IPS-20b (cell line): ENCODE data around the gene GLIS1.

Experiments
- H3K27ac ChIP-seq: one replicate; pipeline ENCODE4 v1.5.1; 2013; ENCODE audit warnings: low read length
- H3K27me3 ChIP-seq: 2 replicates; pipeline ENCODE4 v1.6.1; 2013; ENCODE audit warnings: mild to moderate bottlenecking, low read length, inconsistent platforms; ENCODE audit not compliant: insufficient read depth
- H3K36me3 ChIP-seq: 2 replicates; pipeline ENCODE4 v1.6.1; 2013; ENCODE audit warnings: low read depth, mild to moderate bottlenecking, inconsistent platforms, low read length, moderate library complexity; ENCODE audit not compliant: insufficient read depth
- H3K4me1 ChIP-seq: 2 replicates; pipeline ENCODE4 v1.6.1; 2013; ENCODE audit warnings: mild to moderate bottlenecking, control low read depth, inconsistent platforms, low read length, moderate library complexity; ENCODE audit not compliant: insufficient read depth
- H3K4me3 ChIP-seq: 2 replicates; pipeline ENCODE4 v1.5.1; 2013; ENCODE audit warnings: mild to moderate bottlenecking, low read length, inconsistent platforms
- H3K9ac ChIP-seq: 2 replicates; pipeline ENCODE4 v1.6.1; 2013; ENCODE audit warnings: low read depth, mild to moderate bottlenecking, inconsistent platforms, low read length, moderate library complexity
- H3K9me3 ChIP-seq: 2 replicates; pipeline ENCODE4 v1.6.1; 2013; ENCODE audit warnings: mild to moderate bottlenecking, low read depth, low read length, inconsistent platforms; ENCODE audit not compliant: insufficient read depth

Gene GLIS1

DNA sequence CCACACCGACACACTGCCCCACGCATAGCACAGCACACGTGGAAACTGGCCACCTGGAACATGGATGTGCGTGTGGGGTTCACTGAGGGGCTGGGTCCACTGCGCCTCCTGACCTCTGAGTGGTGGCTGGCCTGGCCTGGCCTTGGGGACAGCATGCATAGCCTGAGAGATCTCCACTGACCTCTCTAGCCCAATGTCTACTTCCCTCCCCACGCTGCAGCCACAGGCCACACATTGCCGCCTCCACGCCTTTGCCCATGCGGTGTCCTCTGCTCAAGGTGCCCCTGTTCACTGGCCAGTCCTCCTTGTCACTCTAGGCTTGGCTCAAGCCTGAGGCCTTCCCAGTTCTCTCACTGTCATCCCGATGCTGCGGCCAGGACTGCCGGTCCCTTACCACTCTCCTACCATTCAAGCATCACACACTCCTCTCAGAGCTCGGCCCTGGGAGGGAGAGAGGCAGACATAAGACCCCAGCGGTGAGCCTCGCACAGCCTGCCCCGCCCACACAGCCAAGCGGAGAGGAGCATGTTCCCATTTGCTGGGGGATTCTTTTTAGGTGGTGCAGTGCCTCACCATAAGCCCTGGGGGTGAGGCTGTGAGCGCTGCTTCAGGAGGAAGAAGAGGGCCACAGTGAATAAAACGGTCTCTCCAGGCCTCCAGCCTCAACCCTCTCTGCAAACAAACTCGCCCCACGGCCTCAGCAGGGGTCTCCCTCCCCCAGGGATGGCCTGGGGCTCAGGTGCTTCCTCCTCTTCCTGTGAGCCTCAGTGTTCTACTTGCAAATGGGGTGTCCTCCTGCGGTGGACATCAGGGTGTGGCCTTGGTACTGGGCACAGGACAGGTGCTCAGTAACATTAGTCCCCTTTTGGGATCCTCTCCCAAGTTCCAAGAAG is 199.0 kb downstream of the GLIS1 start:
- H3K9me3 ChIP-seq = no peaks in the 10 kb centered on the region
- H3K4me1 ChIP-seq = no peaks in the 10 kb centered on the region
- no peaks in the 10 kb centered on the region for H3K27me3 ChIP-seq
- H3K9ac ChIP-seq = no peak overlapping the region
- H3K4me3 ChIP-seq = no peak overlapping the region
- no peak overlapping the region for H3K27ac ChIP-seq
- no peaks in the 10 kb centered on the region for H3K36me3 ChIP-seq

DNA sequence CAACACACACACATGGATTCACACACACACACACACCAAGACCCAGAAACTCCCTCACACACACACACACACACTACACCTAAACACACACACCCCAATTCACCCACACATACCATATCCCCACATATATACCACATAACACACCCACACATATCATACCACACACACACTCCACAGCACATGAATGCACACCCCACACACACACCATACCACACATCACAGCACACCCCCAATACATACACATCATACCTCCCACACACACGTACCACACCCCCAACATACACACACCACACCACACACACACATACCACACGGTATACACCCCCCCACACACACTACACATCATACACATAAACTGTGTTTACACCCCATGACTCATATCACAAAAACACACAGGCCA is 199.7 kb downstream of the GLIS1 start:
- Histone ChIP-seq H3K4me3 (no peak overlapping the region), H3K4me1 (no peaks in the 10 kb centered on the region)

DNA sequence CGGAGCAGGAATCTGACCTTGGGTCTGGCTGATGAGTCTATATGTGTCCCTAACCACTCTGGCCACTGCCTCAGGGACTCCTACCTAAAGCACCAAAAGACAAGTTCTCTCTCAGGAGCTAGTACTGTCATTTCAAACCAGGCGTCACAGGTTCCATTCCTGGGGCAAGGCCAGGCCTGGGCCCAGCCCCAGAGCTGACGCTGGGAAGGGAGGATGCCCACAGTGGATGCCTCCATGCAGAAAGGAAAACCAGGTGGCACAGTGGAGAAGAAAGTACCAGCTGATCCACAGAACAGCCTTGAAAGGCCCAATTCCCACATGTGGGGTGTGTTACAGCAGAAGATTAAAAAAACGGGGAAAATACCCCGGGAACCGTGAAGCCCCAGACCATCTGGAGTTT is 202.4 kb downstream of the GLIS1 start:
- H3K27ac ChIP-seq = no peak overlapping the region
- H3K36me3 ChIP-seq = no peaks in the 10 kb centered on the region
- H3K9ac ChIP-seq = no peak overlapping the region
- no peaks in the 10 kb centered on the region for H3K4me1 ChIP-seq
- no peak overlapping the region for H3K4me3 ChIP-seq
- H3K27me3 ChIP-seq = no peaks in the 10 kb centered on the region
- H3K9me3 ChIP-seq = no peaks in the 10 kb centered on the region

More for the DNA sequence above, 199.7 kb downstream of the GLIS1 start:
- no peaks in the 10 kb centered on the region for H3K27me3 ChIP-seq
- no peak overlapping the region for H3K9ac ChIP-seq
- H3K27ac ChIP-seq = no peak overlapping the region
- H3K36me3 ChIP-seq = no peaks in the 10 kb centered on the region
- no peaks in the 10 kb centered on the region for H3K9me3 ChIP-seq

DNA sequence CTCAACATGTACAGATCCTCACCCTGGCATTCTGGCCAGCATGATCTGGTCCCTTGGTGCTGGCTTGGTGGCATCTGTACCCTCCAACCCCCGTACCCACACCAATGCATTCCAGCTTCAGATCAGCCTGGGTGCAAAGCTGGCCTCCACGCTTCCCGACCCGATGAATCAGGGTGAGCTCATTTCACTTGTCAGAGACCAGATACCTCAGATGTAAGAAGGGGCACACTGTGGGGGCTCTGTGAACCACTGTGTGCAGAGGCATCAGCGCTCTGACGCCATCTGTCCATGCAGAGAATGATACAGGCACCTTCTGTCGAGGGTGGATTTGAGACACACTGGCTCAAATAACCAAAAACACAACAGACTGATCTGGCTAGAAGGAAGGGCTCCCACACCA is 203.1 kb downstream of the GLIS1 start:
- Histone ChIP-seq H3K4me1 (no peaks in the 10 kb centered on the region), H3K4me3 (no peak overlapping the region), H3K27ac (no peak overlapping the region), H3K9ac (no peak overlapping the region), H3K27me3 (no peaks in the 10 kb centered on the region), H3K36me3 (no peaks in the 10 kb centered on the region), H3K9me3 (no peaks in the 10 kb centered on the region)

DNA sequence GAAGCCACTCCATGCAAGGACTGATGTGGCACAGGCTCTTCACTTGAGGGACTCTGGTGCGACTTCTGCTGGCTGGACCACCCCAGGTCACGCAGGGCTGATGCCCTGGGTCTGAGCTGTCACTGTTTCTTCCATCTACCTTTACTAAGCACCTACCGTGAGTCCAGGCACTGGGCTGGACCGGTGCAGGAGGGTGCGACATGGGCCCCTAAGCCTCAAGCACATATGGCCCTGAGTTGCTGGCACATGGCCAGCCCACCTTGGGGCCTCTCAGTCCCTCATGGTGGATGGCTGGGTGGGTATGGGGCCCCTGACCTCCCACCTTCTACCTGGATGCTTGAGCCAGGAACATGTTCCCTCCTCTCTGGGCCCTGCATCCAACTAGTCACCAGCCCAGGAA is 203.7 kb downstream of the GLIS1 start:
- Histone ChIP-seq H3K4me1 (no peaks in the 10 kb centered on the region), H3K27ac (no peak overlapping the region), H3K27me3 (no peaks in the 10 kb centered on the region), H3K9ac (no peak overlapping the region), H3K36me3 (no peaks in the 10 kb centered on the region), H3K4me3 (no peak overlapping the region), H3K9me3 (no peaks in the 10 kb centered on the region)

DNA sequence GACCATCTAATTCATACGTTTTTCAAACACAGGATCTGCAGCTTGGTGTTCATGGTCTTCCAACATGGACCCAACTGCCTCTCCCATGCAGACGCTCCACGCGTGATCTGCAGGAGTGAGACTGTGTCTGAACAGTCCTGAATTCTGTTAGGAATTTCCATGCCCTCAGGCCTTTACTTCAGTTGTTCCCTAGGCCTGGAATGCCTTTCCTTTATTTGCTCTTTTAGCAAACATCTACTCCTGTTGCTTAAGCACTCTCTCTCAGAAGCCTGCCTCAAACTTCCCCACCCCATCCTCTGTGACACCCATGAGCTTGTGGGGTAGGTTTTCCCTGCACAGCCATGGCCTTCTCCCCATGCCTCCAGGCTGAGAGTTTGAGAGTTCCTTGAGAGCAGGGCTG is 206.1 kb downstream of the GLIS1 start:
- Histone ChIP-seq H3K36me3 (no peaks in the 10 kb centered on the region), H3K4me3 (no peak overlapping the region), H3K4me1 (no peaks in the 10 kb centered on the region), H3K9ac (no peak overlapping the region), H3K9me3 (no peaks in the 10 kb centered on the region), H3K27ac (no peak overlapping the region), H3K27me3 (no peaks in the 10 kb centered on the region)

DNA sequence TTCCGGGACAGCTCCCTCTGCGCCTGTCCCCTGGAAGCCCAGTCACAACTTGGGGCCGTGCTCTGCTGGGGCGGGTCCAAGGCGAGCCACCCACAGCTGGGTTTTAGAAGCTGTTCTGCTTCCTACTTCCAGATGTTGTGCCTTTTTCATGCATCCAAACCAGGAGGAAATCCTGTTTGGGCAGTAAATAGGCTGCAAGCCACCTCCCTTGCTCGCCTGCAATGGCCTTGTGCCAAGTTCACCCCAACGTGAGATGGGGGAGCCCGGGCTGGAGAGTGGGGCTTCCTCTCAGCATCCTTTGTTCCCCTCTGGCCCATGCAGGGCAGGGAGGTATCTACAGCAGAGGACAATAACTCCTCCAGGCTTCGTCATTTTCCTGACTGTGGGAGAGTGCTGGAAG is 206.6 kb downstream of the GLIS1 start:
- no peaks in the 10 kb centered on the region for H3K36me3 ChIP-seq
- no peaks in the 10 kb centered on the region for H3K9me3 ChIP-seq
- no peak overlapping the region for H3K9ac ChIP-seq
- H3K27me3 ChIP-seq = no peaks in the 10 kb centered on the region
- H3K4me1 ChIP-seq = no peaks in the 10 kb centered on the region
- no peak overlapping the region for H3K27ac ChIP-seq
- H3K4me3 ChIP-seq = no peak overlapping the region

DNA sequence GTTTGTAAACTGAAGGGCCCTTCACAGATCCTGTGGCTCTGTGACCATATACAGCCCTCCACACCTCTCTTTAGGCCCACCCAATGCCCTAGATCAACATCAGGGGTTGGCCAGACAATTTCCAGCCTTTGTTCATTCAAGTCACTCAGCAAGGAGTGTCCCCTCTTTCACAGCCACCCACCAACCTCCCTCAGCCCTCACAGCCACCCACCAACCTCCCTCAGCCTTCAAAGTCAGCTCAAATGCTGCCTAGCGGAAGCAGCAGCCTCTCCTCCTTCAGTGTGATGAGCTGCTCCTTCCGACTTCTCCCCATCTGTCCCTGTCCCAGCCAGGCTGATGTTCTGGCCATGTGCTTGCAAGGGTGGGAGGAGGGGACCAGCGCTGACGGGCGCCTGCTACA is 208.4 kb downstream of the GLIS1 start:
- H3K36me3 ChIP-seq = no peaks in the 10 kb centered on the region
- no peak overlapping the region for H3K27ac ChIP-seq
- H3K27me3 ChIP-seq = peaks cover 4% of the 10 kb centered on the region; the same call in 1 of the 2 replicates
- no peaks in the 10 kb centered on the region for H3K9me3 ChIP-seq
- no peak overlapping the region for H3K4me3 ChIP-seq
- H3K9ac ChIP-seq = no peak overlapping the region
- H3K4me1 ChIP-seq = no peaks in the 10 kb centered on the region

DNA sequence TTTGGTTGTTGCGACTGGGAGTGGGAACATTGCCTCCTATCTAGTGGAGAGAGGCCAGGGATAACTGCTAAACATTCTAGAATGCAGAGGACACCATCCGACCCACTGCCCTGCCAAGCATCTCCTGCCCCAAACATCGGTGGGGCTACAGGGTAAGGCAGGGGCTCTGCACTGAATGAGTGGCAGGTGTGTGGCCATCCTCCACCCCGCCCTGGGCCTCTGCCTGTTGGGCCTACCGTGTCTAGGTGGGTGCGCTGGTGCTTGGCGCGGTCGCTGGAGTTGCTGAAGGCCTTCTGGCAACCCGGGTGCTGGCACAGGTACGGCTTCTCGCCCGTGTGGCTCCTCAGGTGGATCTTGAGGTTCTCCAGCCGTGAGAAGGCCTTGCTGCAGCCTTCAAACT is 209.4 kb downstream of the GLIS1 start:
- H3K9ac ChIP-seq = no peak overlapping the region
- H3K9me3 ChIP-seq = no peaks in the 10 kb centered on the region
- H3K27me3 ChIP-seq = peaks cover 4% of the 10 kb centered on the region; the same call in 1 of the 2 replicates
- no peak overlapping the region for H3K27ac ChIP-seq
- no peaks in the 10 kb centered on the region for H3K4me1 ChIP-seq
- H3K36me3 ChIP-seq = no peaks in the 10 kb centered on the region
- H3K4me3 ChIP-seq = no peak overlapping the region

DNA sequence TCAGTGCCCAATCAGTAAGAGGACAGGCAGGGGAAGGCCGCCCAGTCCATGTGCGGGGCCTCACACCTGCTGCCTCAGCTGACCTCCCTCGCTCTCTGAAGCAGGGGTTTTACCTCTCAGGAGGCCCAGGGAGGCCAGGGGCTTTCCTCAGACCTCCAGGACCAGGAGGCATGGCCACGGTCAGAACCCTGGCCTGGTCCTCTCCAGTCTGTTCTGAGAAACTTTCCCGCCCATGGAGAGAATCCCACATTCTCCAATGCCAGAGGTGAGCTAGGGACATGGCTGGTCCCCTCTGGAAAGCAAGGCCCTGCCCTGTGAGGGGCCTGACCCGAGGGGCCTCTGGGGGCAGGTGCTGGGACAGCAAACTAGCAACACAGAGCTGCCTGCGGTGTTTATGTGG is 211.6 kb downstream of the GLIS1 start:
- H3K27me3 ChIP-seq = peaks cover 4% of the 10 kb centered on the region; the same call in 1 of the 2 replicates
- no peak overlapping the region for H3K9ac ChIP-seq
- H3K27ac ChIP-seq = no peak overlapping the region
- H3K4me1 ChIP-seq = no peaks in the 10 kb centered on the region
- H3K36me3 ChIP-seq = no peaks in the 10 kb centered on the region
- no peaks in the 10 kb centered on the region for H3K9me3 ChIP-seq
- H3K4me3 ChIP-seq = no peak overlapping the region

DNA sequence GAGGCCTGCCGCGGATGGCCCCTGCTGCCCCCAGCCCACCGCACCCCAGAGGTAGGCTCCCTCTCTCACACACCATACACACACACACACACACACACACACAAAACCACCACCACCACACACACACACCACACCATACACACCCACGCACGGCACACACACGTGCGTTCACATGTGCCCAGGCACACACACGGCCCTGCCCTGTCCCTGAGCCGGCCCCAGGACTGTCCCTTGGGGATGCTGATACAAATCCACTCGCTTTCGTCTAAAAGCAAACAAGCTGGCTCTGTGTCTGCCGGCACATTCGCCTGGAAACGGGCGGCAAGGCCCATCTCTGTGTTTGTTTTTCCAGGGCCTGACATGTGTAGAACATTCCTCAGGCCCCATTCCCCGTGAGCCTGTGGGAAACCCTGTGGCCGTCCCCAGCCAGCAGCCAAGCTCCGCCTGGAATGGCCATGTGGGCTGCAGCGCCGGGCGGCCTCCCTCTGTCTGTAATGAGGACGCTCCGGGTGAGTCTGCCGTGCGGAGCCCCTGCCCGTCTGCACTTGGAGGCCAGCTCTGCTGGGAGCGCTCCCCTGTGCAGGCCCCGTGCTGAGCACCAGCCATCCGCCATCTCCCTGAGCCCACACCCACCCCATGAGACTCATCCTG is 212.4 kb downstream of the GLIS1 start:
- H3K4me3 ChIP-seq = no peak overlapping the region

DNA sequence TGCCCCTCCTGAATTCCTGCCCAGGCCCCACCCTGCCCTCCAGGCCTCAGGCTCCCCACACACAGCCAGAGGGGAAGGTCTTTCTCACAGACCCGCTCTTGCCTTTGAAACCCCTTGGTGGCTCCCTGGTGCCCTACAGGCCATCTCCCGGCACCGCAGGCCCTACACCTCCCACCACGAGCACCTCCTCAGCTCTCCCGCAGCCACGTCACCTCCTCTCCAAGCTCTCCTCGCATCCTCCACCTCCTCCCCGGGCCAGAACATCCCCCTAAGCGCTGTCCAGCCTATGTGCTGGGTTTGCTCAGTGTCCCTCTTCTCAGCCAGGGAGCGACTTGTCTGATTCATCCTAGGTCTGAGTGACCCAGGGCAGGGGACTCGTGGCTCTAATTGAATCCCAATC is 213.4 kb downstream of the GLIS1 start:
- Histone ChIP-seq H3K4me1 (no peaks in the 10 kb centered on the region), H3K36me3 (no peaks in the 10 kb centered on the region), H3K27me3 (peaks cover 4% of the 10 kb centered on the region; the same call in 1 of the 2 replicates), H3K9me3 (no peaks in the 10 kb centered on the region), H3K27ac (no peak overlapping the region), H3K9ac (no peak overlapping the region), H3K4me3 (no peak overlapping the region)

More for the DNA sequence above, 212.4 kb downstream of the GLIS1 start:
- H3K36me3 ChIP-seq = no peaks in the 10 kb centered on the region
- no peaks in the 10 kb centered on the region for H3K4me1 ChIP-seq
- H3K9ac ChIP-seq = no peak overlapping the region
- H3K9me3 ChIP-seq = no peaks in the 10 kb centered on the region
- H3K27ac ChIP-seq = no peak overlapping the region
- H3K27me3 ChIP-seq = peaks cover 4% of the 10 kb centered on the region; the same call in 1 of the 2 replicates
